ENCODE measurements around the gene DCUN1D3.

DNA sequence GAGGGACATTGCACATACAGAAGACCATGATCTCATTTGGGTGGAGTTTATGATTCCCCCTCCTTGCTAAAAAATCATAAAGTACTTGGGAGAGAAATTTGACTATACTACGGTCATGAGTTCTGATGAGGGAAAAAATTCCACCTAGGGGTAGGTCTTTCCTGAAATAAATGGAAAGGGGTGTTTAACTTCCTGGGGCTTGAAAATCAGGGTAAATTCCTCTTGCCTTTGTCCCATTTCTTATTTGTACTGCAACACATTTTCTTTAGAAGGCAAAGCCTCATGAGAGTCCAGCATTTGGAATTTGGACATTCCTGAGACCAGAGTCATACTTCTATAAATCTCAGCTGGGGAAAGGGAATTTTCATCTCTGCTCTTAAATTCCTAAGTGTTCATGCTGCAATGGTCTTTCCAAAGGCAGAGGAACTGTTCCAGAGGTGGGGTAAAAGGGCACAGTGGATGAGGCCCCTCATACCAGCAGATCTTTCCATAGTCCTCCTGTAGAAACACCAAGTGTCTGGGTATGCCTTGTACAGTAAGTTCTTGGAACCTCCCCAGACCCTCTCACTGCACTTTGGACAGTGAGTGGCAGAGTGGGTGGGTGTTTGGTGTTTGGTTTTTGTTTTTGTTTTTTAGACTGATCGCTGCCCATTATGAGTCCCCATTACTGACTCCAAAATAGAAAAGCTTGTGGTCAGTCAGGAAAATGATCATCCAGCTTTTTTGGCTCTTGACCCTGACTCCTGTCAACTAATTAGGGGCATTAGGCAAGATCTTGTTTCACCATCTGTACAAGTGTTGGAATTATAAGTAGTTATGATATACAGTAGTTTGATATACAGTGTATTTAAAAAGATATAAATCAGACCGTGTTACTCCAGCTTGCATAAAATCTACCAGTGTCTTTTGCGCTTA, 6.4 kb upstream of the DCUN1D3 start:
- TF ChIP-seq, protein P1, sequence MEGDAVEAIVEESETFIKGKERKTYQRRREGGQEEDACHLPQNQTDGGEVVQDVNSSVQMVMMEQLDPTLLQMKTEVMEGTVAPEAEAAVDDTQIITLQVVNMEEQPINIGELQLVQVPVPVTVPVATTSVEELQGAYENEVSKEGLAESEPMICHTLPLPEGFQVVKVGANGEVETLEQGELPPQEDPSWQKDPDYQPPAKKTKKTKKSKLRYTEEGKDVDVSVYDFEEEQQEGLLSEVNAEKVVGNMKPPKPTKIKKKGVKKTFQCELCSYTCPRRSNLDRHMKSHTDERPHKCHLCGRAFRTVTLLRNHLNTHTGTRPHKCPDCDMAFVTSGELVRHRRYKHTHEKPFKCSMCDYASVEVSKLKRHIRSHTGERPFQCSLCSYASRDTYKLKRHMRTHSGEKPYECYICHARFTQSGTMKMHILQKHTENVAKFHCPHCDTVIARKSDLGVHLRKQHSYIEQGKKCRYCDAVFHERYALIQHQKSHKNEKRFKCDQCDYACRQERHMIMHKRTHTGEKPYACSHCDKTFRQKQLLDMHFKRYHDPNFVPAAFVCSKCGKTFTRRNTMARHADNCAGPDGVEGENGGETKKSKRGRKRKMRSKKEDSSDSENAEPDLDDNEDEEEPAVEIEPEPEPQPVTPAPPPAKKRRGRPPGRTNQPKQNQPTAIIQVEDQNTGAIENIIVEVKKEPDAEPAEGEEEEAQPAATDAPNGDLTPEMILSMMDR (IDR thresholded peaks at IDR 0.05) = no peak
- no peak for TF ChIP-seq POLR2A (IDR thresholded peaks at IDR 0.05)
- TF ChIP-seq POLR2AphosphoS5 (IDR thresholded peaks at IDR 0.05) = peak; percentile 37
